ENCODE measurements around the gene FAM222B. TPM values are rescaled to one million over a fixed set of nuclear protein-coding genes. Genes with fewer than 3 reads are reported as not detected.
A peak's percentile ranks its signal among the peaks of the same experiment; 100 is the strongest.

FAM222B gene
- total RNA-seq, 1 donor from 2014 or later = 21.0 TPM

DNA sequence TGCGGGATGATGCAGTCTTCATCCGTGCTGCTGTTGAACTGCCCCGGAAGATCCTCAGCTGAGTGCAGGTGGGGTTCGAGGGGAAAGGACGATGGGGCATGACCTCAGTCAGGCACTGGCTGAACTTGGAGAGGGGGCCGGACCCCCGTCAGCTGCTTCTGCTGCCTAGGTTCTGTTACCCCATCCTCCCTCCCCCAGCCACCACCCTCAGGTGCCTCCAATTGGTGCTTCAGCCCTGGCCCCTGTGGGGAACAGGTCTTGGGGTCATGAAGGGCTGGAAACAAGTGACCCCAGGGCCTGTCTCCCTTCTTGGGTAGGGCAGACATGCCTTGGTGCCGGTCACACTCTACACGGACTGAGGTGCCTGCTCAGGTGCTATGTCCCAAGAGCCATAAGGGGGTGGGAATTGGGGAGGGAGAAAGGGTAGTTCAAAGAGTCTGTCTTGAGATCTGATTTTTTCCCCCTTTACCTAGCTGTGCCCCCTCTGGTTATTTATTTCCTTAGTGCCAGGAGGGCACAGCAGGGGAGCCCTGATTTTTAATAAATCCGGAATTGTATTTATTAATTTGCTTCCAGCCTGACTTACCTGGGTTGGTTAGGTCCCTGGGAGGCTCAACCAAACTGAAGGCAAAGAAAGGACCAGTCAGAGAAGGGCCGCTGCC is 92.9 kb downstream of the FAM222B start:
- Mint-ChIP-seq H3K4me3 (ENCODE audit: unreplicated experiment) (no peak overlapping the region), H3K36me3 (ENCODE audit: low read depth) (peaks cover 8% of the 10 kb centered on the region), H3K4me1 (ENCODE audit: low read depth) (peaks cover 27% of the 10 kb centered on the region), H3K27ac (ENCODE audit: unreplicated experiment) (no peak overlapping the region), H3K27me3 (ENCODE audit: low read depth) (no peaks in the 10 kb centered on the region), H3K9me3 (ENCODE audit: low read depth) (no peaks in the 10 kb centered on the region)
- no peak for TF ChIP-seq CTCF (IDR thresholded peaks at IDR 0.05)
- no peak for DNase-seq (ENCODE audit: low spot score)

GRCh38 chr17:28748852-28749515 is 93.6 kb downstream of the FAM222B start:
- TF ChIP-seq CTCF (IDR thresholded peaks at IDR 0.05) = no peak
- Mint-ChIP-seq H3K4me1 (ENCODE audit: low read depth) (peaks cover 27% of the 10 kb centered on the region), H3K27ac (ENCODE audit: unreplicated experiment) (peak overlapping the region; percentile 57)

DNA sequence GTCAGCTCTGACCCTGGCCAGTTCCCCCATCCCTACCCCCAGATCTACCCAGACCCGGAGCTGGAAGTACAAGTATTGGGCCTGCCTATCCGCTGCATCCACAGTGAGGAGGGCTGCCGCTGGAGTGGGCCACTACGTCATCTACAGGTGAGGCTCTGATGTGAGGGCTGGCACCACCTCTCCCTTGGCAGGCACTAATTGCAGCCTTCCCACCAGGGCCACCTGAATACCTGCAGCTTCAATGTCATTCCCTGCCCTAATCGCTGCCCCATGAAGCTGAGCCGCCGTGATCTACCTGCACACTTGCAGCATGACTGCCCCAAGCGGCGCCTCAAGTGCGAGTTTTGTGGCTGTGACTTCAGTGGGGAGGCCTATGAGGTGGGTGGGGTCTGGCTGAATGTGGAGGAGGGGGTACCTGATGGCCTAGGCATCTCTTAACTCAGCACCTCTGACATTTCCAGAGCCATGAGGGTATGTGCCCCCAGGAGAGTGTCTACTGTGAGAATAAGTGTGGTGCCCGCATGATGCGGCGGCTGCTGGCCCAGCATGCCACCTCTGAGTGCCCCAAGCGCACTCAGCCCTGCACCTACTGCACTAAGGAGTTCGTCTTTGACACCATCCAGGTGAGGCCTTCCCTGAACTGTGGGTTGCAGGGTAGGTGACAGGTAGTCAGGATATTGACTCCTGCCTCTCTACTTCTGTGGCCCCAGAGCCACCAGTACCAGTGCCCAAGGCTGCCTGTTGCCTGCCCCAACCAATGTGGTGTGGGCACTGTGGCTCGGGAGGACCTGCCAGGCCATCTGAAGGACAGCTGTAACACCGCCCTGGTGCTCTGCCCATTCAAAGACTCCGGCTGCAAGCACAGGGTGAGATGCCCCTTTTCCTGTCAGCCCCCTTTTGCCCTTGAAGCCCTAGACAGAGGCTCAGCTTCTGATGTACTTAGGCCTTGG is 94.5 kb downstream of the FAM222B start:
- TF ChIP-seq CTCF (IDR thresholded peaks at IDR 0.05) = no peak
- Mint-ChIP-seq H3K9me3 (ENCODE audit: low read depth) (no peaks in the 10 kb centered on the region), H3K27me3 (ENCODE audit: low read depth) (no peaks in the 10 kb centered on the region), H3K36me3 (ENCODE audit: low read depth) (peaks cover 8% of the 10 kb centered on the region), H3K4me1 (ENCODE audit: low read depth) (peaks cover 29% of the 10 kb centered on the region), H3K27ac (ENCODE audit: unreplicated experiment) (peak overlapping the region; percentile 54), H3K4me3 (ENCODE audit: unreplicated experiment) (no peak overlapping the region)
- peak; percentile 68 for DNase-seq (ENCODE audit: low spot score)

More at GRCh38 chr17:28748852-28749515, 93.6 kb downstream of the FAM222B start:
- H3K4me3 Mint-ChIP-seq (ENCODE audit: unreplicated experiment) = no peak overlapping the region
- no peaks in the 10 kb centered on the region for H3K9me3 Mint-ChIP-seq (ENCODE audit: low read depth)
- peaks cover 8% of the 10 kb centered on the region for H3K36me3 Mint-ChIP-seq (ENCODE audit: low read depth)
- no peaks in the 10 kb centered on the region for H3K27me3 Mint-ChIP-seq (ENCODE audit: low read depth)
- DNase-seq (ENCODE audit: low spot score) = no peak

GRCh38 chr17:28747051-28747691 is 95.4 kb downstream of the FAM222B start:
- TF ChIP-seq CTCF (IDR thresholded peaks at IDR 0.05) = no peak
- Mint-ChIP-seq H3K9me3 (ENCODE audit: low read depth) (no peaks in the 10 kb centered on the region), H3K4me3 (ENCODE audit: unreplicated experiment) (peak overlapping the region; percentile 89), H3K36me3 (ENCODE audit: low read depth) (peaks cover 8% of the 10 kb centered on the region), H3K4me1 (ENCODE audit: low read depth) (peaks cover 33% of the 10 kb centered on the region), H3K27ac (ENCODE audit: unreplicated experiment) (peak overlapping the region; percentile 94), H3K27me3 (ENCODE audit: low read depth) (no peaks in the 10 kb centered on the region)
- DNase-seq (ENCODE audit: low spot score) = peak; percentile 65
